D721Med (cell line): ENCODE measurements around the gene CEP85.

Experiments used
- DNase-seq: peaks from one replicate; pipeline ENCODE4 v3.0.0; 2011; ENCODE audit warnings: low spot score; ENCODE audit not compliant: insufficient read length
- FAIRE-seq: peaks from 2 replicates; lab custom pipeline; 2011; peaks lifted over from hg19 to GRCh38; lab: Jason Lieb, UNC
- TF ChIP-seq, protein P1 (sequence below): IDR thresholded peaks from 2 replicates; pipeline ENCODE4 v1.5.1; 2012; ENCODE audit warnings: mild to moderate bottlenecking, control low read depth; ENCODE audit not compliant: insufficient read depth; ENCODE audit errors: missing control alignments

Gene CEP85

DNA sequence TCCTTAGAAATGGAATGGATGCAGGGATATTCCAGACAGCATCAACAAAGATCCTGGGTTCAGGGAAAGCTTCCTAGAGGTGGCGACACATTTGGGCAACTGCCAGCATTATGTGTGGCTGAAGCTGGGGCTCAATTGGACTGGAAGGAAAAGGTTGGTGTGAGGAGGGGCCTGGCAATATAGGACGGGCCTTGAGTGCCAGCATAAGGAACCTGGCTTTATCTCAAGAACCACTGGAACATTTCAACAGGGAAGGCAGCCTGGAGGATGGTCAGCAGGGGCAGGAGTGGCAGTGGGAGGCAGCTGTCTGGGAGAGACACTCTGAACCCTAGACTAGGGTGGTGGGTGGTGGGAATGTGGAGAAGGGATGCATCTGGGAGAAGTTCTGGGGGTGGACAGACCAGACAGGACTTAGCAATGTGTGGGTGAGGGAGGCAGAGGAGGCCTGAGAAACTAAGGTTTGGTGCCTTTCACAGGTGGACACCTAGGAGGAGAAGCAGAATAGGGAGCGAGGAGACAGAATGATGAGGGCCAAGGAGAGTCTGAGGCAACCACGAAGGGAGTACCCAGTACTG, 49.4 kb downstream of the CEP85 start:
- TF ChIP-seq, protein P1, sequence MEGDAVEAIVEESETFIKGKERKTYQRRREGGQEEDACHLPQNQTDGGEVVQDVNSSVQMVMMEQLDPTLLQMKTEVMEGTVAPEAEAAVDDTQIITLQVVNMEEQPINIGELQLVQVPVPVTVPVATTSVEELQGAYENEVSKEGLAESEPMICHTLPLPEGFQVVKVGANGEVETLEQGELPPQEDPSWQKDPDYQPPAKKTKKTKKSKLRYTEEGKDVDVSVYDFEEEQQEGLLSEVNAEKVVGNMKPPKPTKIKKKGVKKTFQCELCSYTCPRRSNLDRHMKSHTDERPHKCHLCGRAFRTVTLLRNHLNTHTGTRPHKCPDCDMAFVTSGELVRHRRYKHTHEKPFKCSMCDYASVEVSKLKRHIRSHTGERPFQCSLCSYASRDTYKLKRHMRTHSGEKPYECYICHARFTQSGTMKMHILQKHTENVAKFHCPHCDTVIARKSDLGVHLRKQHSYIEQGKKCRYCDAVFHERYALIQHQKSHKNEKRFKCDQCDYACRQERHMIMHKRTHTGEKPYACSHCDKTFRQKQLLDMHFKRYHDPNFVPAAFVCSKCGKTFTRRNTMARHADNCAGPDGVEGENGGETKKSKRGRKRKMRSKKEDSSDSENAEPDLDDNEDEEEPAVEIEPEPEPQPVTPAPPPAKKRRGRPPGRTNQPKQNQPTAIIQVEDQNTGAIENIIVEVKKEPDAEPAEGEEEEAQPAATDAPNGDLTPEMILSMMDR = no peak
- DNase-seq = no peak
- FAIRE-seq = no peak

- DNase-seq (no peak), FAIRE-seq (no peak)
- TF ChIP-seq, protein P1 = no peak
These were observed 50.0 kb downstream of the CEP85 start for GRCh38 chr1:26283871-26284596.

DNA sequence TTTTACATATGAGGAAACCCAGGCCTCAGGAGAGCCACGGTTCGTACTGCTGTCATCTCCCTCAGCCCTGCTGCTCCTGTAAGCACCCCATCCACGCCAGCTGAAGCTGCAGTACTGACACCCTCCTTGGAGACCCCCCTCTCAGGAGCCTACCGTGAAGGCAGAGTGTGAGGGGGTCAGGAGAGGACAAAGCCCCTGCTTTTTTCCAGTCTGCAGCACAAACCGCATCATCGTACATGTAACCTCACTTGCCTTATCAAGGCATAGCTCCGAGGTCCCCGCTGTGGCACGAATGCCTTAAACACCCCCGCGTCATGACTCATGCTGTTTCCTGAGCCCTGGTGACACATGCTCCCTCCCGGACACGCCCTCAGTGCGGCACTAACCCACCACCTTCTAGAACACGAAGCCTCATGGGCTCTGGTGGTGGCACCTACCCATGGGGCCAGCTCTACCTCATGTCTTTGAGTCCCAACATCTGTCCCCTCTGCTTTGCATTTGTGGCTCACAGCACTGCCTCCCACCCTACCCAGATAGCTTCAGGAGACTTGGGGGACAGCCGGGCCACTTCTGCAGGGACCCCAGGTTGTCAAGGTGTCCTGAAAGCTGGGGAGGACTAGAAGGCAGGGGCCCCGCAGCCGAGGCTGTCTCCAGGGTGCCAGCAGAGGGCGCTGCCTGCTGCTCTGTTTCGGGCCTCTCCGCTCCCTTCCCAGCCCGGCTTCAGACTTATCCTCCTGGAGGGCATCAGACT, 50.8 kb downstream of the CEP85 start:
- FAIRE-seq (no peak), DNase-seq (peak; percentile 56)
- TF ChIP-seq, protein P1 = peak; percentile 60

- FAIRE-seq = no peak
- no peak for DNase-seq
- TF ChIP-seq, protein P1 = peak; percentile 39
These were observed 51.5 kb downstream of the CEP85 start for GRCh38 chr1:26285366-26286063.

DNA sequence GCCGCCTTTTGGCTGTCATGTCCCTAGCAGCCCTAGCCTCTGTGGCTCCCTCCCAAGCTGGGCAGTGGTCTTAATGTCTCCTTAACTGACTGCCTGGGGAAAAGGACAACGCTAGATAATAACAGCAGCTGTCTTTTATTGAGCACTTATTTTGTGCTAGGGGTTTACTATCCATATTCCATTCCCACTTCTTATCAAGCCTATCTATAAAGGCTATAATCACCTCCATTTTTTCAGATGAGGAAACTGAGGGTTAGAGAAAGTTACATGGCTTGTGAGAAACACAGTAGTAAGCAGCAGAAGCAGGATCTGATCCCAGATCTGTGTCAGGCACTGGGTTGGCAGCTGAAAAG, 52.0 kb downstream of the CEP85 start:
- TF ChIP-seq, protein P1 = no peak
- DNase-seq (no peak), FAIRE-seq (no peak)

DNA sequence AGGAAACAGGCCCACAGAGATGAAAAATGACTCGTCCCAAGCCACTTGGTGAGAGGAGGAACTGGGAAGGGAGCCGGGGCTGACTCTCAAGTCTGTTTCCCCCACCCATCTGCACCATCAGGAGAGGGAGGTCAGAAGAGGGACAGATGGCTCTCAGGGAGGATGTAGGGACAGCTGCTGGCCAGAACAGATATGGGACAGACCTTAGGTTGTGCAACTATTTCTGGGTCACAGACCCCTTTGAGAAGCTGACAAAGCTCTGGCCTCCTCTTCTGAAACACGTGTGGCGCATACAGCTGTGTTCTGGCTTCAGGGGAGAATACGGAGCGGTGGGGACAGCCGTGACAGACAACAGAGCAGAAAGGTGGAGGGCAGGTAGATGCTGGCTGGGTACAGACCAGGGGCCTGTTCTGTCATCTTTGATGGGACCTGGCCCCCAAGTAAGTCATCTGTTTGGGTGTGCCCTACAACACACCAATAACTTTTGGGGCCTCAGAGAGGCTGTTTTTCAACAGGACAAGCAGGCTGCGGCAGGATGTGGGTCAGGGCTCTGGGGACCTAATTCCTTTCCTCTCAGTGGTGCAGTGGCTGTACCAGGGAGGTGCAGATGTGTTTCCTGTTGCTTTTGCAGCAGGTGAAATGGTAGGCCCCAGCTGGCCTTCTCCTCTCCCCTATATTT, 53.2 kb downstream of the CEP85 start:
- TF ChIP-seq, protein P1 = no peak
- no peak for FAIRE-seq
- no peak for DNase-seq
